GM19023 (cell line): ENCODE measurements around the gene SOX13.

ENCODE experiments used
- ATAC-seq: cut with Tn5 transposase; IDR thresholded peaks from one replicate; pipeline ENCODE4 v1.9.1; 2021; ENCODE audit warnings: mild to moderate bottlenecking, moderate library complexity; ENCODE audit not compliant: unreplicated experiment

The SOX13 gene

DNA sequence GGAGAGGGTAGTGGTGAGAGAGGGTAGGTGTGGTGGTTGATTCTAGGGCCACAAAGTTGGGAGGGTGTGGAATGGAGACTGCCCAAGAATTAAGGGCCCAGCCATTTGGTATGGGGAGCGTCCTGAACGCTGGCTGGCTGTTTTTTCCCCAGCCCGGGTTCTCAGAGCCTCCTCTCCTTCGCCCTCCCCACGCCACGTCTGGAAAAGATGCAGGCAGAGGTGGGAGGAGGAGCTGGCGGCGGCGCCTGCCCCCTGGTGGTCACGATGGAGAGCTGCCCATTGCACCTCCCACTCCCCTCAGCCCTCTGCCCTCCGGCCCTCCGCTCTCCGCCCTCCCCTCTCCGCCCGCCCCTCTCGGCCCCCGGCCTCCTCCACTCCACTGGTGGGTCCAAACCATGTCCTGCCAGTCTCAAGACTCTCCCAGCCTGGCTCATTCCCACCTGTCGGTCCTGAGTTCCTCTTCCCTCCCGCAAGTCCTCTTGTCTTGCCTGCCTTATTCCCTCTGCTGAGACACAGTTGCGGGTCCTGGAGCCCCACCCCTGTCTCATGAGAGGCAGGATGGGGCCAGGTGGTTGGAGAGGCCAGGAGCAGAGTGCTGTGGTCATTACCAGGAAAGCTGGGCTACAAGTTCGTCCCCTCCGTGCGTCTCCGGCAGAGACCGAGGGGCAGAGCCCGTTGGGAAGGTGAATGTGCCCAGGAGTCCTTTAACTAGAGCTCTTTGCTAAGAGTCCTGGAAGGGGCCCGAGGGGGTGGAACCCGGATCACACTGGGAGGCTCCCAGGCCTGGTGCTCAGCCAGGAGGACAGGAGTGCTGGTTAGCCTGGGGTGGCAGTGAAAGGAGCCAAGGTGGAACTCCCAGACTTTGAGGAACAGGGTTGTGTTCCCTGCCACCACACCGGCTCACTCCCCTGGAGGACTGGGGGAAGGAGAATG lies 56.3 kb downstream of the SOX13 start:
- ATAC-seq: no peak

DNA sequence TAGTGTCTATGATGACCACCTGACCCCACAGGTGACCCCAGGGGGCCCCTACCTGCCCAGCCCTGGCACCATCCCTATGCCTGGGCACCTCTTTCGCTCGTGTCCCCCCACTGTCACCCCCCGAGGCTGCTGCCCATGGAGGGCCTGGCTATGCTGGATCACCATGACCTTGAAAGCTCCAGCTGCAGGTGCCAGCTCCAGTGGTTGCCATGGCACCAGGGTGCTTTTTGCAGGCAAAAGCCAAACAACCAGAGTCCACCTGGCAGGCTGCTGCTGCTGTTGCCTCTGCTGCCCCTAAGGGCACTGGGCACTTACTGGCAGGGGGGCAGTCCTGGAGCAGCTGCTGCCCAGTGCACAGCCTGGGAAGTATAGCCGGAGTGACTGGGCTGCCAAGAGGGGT lies 57.3 kb downstream of the SOX13 start:
- no peak for ATAC-seq

GRCh38 chr1:204130981-204131892 lies 58.3 kb downstream of the SOX13 start:
- no peak for ATAC-seq

GRCh38 chr1:204131978-204132377 lies 59.1 kb downstream of the SOX13 start:
- ATAC-seq: no peak

DNA sequence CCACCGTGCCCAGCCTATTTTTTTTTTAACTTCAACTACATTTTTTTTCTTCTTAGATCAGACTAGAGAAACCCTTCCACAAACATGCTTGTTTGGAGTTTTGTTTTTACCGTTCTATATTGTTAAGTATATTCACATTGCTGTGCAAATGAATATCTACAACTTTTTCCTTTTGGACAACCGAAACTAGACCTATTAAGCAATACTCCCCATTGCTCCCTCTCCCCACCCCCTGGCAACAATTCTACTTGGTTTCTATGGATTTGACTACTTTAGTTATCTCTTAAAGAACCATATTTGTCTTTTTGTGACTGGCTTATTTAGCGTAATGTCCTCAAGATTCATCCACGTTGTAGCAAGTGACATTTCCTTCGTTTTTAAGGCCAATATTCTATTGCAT lies 59.8 kb downstream of the SOX13 start:
- no peak for ATAC-seq

DNA sequence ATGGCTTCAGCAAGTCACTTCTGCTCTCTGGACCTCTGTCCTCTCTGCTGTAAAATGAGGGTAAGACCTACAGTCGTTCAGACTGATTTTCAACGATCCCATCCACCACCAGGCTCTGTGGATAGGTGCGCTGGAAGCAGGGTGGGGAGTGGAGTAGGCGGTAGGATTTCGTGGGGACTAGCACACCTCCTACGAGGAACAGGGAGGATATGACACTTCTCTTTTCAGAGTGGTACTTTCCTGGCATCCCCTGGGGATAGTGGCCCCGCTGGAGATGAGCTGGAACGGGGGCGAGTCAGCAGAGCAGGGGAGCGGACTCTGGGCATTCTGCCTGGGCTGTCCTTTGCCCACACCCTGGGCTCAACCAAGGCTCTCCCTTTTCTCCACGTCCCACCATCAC lies 61.2 kb downstream of the SOX13 start:
- no peak for ATAC-seq

- no peak for ATAC-seq
Observed at GRCh38 chr1:204136814-204137213, 63.9 kb downstream of the SOX13 start.

- no peak for ATAC-seq
Observed at GRCh38 chr1:204139088-204139487, 66.2 kb downstream of the SOX13 start.

DNA sequence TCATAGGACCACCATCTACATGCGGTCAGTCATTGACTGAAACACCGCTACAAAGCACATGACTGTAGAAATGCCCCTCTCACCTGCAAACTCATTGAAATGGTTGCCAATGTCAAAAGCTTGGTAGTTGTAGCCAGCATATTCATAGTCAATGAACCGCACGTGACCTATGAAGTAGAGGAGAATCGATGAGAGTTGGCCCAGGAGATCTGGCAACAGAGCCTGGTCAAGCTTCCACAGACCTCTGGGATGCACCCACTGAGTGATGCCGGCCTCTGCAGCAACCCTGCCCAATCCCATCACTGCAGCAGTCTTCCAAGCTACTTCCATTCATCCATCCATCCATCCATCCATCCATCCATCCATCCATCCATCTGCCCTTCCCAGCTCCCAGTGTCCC lies 67.0 kb downstream of the SOX13 start:
- ATAC-seq: no peak

DNA sequence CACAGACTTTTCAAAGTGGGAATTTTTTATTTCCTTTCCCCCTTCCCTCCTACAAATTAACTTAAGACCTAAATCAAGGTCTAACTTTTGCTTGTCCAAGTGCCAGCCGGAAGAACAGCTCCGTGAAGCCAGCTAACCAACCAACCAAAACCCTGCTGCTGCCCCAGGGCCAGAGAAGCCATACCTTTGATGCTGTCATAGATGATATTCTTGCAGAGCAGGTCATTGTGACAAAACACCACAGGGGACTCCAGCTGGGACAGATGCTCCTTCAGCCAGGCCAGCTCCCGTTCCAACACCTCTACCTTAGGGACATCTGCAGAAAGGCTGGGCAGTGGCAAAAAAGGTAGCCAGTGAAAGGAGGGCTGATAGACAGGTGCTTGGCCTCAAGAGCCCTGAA lies 68.2 kb downstream of the SOX13 start:
- ATAC-seq: no peak

DNA sequence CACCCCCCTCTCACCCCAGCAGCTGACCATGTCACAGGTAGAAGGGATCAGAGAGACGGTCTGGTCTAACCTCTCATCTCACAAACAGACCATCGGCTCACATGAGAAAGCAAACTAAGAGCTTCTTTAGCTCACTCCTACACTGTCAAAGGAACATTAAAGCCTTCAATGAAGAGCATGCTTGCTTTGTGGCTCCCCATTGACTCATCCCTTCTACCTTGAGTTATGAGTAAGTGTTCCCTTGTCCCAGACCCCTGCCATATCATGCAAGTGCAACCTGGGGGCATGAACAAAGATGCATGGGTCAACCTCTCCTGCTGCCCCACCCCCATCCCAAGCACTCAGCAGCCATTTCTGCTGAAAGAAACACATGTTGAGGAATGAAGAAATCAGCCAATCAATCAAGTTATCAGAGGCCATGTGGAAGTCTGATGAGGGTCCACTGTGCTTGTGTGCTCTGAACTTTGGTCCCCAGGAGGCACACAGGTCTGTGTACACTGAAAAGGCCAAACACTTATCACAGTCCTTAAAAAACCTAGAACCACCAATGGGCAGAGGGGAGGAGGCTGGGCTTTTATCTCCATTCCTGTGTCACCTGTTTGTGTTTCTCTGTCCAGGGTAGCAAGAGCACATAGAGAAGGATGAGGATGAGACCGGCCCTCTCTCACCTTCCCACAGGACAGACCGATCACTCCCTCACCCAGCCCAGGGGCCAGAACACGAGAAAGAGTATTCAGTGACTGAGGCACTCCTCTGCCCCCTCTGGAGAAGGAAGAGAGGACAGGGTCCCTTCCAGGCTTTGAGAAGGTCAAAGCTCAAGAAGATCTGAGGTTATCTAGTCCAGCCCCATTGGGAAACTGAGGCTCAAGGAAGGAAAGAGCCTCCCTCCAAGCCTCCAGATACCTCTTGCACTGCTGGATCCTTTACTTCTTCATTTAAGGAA lies 69.4 kb downstream of the SOX13 start:
- no peak for ATAC-seq

- ATAC-seq: no peak
Observed at GRCh38 chr1:204143276-204144041, 70.5 kb downstream of the SOX13 start.

- no peak for ATAC-seq
Observed at GRCh38 chr1:204145033-204145504, 72.2 kb downstream of the SOX13 start.

GRCh38 chr1:204146309-204146708 lies 73.4 kb downstream of the SOX13 start:
- ATAC-seq: no peak

GRCh38 chr1:204146965-204147364 lies 74.0 kb downstream of the SOX13 start:
- ATAC-seq: no peak

DNA sequence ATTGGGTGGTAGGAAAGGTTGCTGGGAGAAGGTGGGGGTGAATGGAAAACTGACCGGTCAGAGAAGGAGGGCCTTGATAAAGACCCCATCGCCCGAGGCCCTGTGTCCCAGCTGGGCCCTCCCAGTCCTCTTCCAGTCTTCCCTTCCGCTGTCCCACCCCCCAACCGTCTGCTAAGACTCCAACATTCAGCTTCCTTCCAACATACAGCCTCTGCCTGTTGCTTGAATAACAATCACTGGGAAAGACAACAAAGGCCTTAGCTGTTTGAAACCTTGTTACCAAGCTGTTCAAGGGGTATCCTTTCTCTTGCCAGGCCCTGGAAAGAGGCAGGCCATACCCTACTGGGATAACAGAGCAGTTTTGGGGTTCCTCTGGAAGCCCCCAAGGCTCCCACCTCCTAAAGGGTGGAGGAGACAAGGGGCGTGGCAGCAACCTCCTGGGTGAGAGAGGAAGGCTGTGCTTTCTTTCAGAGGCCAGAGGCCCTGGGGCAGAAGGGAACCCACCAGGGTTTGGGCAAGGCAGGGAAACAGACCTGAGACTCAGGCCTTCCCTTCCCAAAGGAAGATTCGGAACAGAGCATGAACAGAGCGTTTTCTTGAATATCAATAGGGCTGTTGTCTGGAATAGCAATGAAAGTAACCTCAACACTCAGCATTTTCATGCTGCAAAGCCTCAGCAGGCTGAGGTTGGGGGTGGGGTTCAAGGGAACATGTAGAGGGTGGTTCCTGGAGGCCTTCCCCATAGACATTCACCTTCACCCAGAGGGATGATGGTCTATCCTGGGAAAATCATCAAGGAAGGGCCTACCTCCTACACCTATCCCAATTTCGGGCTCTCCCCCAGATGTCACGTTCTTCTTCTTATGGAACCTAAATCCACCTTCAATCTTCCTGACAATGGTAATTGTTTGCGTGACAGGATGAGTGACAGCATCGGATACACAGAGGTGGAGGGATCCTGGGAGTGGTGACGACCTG lies 74.8 kb downstream of the SOX13 start:
- ATAC-seq: no peak

GRCh38 chr1:204149107-204149506 lies 76.2 kb downstream of the SOX13 start:
- no peak for ATAC-seq
